Measurements from ENCODE around the gene C2CD4D.

C2CD4D gene

DNA sequence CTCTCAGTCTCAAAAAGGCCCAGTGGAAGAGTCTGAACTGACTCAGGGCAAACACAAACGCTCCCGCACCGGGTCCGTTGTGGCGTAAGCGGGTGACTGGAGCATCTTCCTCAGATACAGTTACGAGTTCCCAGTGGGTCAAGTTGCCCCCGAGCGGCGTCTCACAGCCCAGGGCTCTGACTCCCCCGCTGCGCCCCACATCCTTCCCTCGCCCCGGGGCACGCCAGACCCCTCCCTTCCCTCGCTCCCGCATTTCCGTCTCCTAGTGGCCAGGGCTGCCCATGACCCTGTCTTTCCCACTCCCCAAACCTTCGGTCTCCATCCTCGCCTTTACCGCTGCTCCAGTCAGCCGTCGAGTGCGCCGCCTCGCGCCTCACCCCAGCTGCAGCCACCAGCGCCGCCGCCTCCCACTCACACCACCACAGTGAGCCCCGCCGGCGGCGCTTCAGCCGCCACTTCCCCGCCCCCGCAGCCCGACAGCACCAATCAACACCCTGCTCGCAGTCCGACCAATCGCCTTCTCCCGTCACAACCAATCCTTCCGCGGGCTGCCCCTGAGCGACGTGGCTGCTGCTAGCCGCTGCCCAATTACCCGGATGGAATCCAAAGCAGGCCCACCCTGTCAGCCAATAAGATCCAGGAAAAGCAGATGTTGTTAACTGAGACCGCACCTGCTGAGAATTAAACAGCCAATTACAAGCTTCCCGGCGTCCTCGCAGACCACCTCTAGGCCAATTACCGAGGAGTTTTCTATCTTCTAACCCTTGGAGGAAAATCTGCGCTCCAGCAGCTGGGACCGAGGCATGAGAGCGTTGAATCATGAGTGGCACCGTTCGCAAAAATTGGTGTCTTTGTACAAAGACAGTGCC is 49.3 kb downstream of the C2CD4D start, which contains the start of gene TDRKH:
Gene TDRKH, minus strand, starts transcription at position 430 of the 869 bp plus-strand sequence. CDS start 7,478 bp downstream, outside the sequence.
- TF ChIP-seq EZH2phosphoT487 (IDR thresholded peaks at IDR 0.05; ENCODE audit: low read length) (no peak), EZH2 (optimal IDR thresholded peaks at IDR 0.05; ENCODE audit: low read depth, low read length) (no peak)
- TF ChIP-seq, protein P1, sequence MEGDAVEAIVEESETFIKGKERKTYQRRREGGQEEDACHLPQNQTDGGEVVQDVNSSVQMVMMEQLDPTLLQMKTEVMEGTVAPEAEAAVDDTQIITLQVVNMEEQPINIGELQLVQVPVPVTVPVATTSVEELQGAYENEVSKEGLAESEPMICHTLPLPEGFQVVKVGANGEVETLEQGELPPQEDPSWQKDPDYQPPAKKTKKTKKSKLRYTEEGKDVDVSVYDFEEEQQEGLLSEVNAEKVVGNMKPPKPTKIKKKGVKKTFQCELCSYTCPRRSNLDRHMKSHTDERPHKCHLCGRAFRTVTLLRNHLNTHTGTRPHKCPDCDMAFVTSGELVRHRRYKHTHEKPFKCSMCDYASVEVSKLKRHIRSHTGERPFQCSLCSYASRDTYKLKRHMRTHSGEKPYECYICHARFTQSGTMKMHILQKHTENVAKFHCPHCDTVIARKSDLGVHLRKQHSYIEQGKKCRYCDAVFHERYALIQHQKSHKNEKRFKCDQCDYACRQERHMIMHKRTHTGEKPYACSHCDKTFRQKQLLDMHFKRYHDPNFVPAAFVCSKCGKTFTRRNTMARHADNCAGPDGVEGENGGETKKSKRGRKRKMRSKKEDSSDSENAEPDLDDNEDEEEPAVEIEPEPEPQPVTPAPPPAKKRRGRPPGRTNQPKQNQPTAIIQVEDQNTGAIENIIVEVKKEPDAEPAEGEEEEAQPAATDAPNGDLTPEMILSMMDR (IDR thresholded peaks at IDR 0.05; ENCODE audit: low read length): peak; percentile 50
- H3K79me2 ChIP-seq (ENCODE audit: low read length): peaks cover 10% of the 10 kb centered on the region; the same call in 1 of the 2 replicates
- peaks cover 12% of the 10 kb centered on the region for H3K4me1 ChIP-seq (ENCODE audit: low read length)
- H3K36me3 ChIP-seq (replicated peaks; ENCODE audit: insufficient read depth, low read length): no peaks in the 10 kb centered on the region
- no peaks in the 10 kb centered on the region for H3K9me2 ChIP-seq (replicated peaks; ENCODE audit: insufficient read depth, low read length)
- no peak within 1 kb of the TSS for H3K27ac ChIP-seq (ENCODE audit: low read length)
- H3K27me3 ChIP-seq (replicated peaks; ENCODE audit: insufficient read depth, low read length): no peaks in the 10 kb centered on the region
- H2AFZ ChIP-seq (ENCODE audit: low read length): peak within 1 kb of the TSS; percentile 86
- peak within 1 kb of the TSS; percentile 81 for H3K4me3 ChIP-seq (ENCODE audit: low read length)
- peak; percentile 100 for DNase-seq
- H3F3A ChIP-seq (ENCODE audit: insufficient read depth, low read length): peaks cover 3% of the 10 kb centered on the region; the same call in 1 of the 2 replicates
- H3K4me2 ChIP-seq (ENCODE audit: low read depth, low read length): peak within 1 kb of the TSS; percentile 96
- H3K9me3 ChIP-seq (replicated peaks; ENCODE audit: insufficient read depth, low read length): no peaks in the 10 kb centered on the region
- no peaks in the 10 kb centered on the region for H4K20me1 ChIP-seq (ENCODE audit: insufficient read depth, low read length)
- H3K9ac ChIP-seq (ENCODE audit: low read length): peak within 1 kb of the TSS; percentile 54; the same call in 1 of the 2 replicates

All from MM.1S (cell line).